ENCODE measurements around the gene CELA2B. TPM values are rescaled to one million over a fixed set of nuclear protein-coding genes. Genes with fewer than 3 reads are reported as not detected.
"Not testable (repeated sequence)": the region's sequence is repeated elsewhere in the genome, so short reads cannot be mapped to it uniquely, and the experiment has no call there.

The CELA2B gene
- total and polyA plus RNA-seq, 5 donors = not detected

GRCh38 chr1:15434739-15435138 is 41.2 kb upstream of the CELA2B start:
- H3K4me3 ChIP-seq (ENCODE audit: low read length); H3K27me3 ChIP-seq (ENCODE audit: control insufficient read depth, insufficient read depth); ATAC-seq; intact Hi-C loops (cut with DNase I); H3K27ac ChIP-seq (ENCODE audit: low read length); DNase-seq; H3K9me3 ChIP-seq (ENCODE audit: control insufficient read depth, low read length); H3K4me1 ChIP-seq (ENCODE audit: control insufficient read depth, insufficient read depth, low read length): not testable (repeated sequence)
- WGBS = 68% methylated on average over 8 of the region's 8 CpGs

DNA sequence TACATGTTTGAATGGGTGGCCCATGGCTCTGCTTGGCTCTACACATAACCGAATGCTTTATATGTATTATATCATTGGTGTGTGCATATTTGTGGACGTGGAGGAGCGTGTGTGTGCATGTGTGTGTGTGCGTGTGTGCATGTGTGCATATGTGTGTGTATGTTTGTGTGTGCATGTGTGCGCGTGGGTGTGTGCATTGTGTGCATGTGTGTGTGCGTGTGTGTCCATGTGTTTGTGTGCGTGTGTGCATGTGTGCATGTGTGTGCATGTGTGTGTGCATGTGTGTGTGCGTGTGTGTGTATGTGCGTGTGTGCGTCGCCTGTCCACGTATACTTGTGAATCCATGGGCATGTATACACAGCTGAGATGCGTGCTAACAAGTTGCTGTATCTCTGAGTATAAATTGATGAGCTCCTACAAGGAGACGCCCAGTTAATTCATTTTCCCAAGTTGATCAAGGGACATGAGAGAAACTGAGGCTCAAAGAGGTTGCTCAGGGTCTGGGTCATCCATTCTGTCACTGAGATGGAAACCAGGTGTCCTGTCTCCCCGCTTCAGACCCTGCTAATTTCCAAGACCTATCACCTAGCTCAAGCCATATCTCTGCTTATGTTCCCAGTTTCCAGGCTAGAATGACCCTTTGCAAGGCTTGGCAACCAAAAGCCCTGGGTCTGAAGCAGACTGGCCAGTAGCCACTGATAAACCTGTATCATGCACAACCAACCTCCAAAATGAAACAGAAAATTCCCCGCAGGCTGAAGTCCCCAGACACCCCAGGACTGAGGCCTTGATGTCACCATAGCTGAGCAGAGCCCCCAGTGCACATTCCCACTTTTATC is 40.4 kb upstream of the CELA2B start:
- Histone ChIP-seq H3K4me3 (ENCODE audit: low read length) (no peak overlapping the region), H3K27me3 (ENCODE audit: control insufficient read depth, insufficient read depth) (no peaks in the 10 kb centered on the region), H3K27ac (ENCODE audit: low read length) (no peak overlapping the region), H3K4me1 (ENCODE audit: control insufficient read depth, insufficient read depth, low read length) (no peaks in the 10 kb centered on the region), H3K9me3 (ENCODE audit: control insufficient read depth, low read length) (no peaks in the 10 kb centered on the region)
- 94% methylated on average over 17 of the region's 17 CpGs for WGBS
- DNase-seq (no peak), ATAC-seq (no peak)
- intact Hi-C loops (cut with DNase I) = no loop called here

- ATAC-seq (no peak), DNase-seq (no peak)
- H3K4me1 ChIP-seq (ENCODE audit: control insufficient read depth, insufficient read depth, low read length) = no peaks in the 10 kb centered on the region
- H3K4me3 ChIP-seq (ENCODE audit: low read length) = no peak overlapping the region
- WGBS = 92% methylated on average over 6 of the region's 6 CpGs
- H3K9me3 ChIP-seq (ENCODE audit: control insufficient read depth, low read length) = no peaks in the 10 kb centered on the region
- H3K27ac ChIP-seq (ENCODE audit: low read length) = no peak overlapping the region
- H3K27me3 ChIP-seq (ENCODE audit: control insufficient read depth, insufficient read depth) = no peaks in the 10 kb centered on the region
- intact Hi-C loops (cut with DNase I) = no loop called here
Observed at GRCh38 chr1:15436881-15437442, 38.9 kb upstream of the CELA2B start.

- intact Hi-C loops (cut with DNase I) = no loop called here
- Histone ChIP-seq H3K9me3 (ENCODE audit: control insufficient read depth, low read length) (no peaks in the 10 kb centered on the region), H3K4me3 (ENCODE audit: low read length) (no peak overlapping the region), H3K27me3 (ENCODE audit: control insufficient read depth, insufficient read depth) (no peaks in the 10 kb centered on the region), H3K27ac (ENCODE audit: low read length) (no peak overlapping the region), H3K4me1 (ENCODE audit: control insufficient read depth, insufficient read depth, low read length) (peaks cover under 1% of the 10 kb centered on the region)
- WGBS = 96% methylated on average over 14 of the region's 14 CpGs
- DNase-seq (no peak), ATAC-seq (no peak)
Observed at GRCh38 chr1:15439325-15439724, 36.6 kb upstream of the CELA2B start.

GRCh38 chr1:15440357-15440756 is 35.5 kb upstream of the CELA2B start:
- Histone ChIP-seq H3K4me1 (ENCODE audit: control insufficient read depth, insufficient read depth, low read length) (peaks cover 2% of the 10 kb centered on the region), H3K27ac (ENCODE audit: low read length) (no peak overlapping the region), H3K9me3 (ENCODE audit: control insufficient read depth, low read length) (no peaks in the 10 kb centered on the region), H3K4me3 (ENCODE audit: low read length) (no peak overlapping the region), H3K27me3 (ENCODE audit: control insufficient read depth, insufficient read depth) (no peaks in the 10 kb centered on the region)
- DNase-seq (no peak), ATAC-seq (peak in 1 of 2 donors; percentile 29)
- 86% methylated on average over 13 of the region's 13 CpGs for WGBS
- intact Hi-C loops (cut with DNase I) = no loop called here

- Histone ChIP-seq H3K4me1 (ENCODE audit: control insufficient read depth, insufficient read depth, low read length) (peaks cover 2% of the 10 kb centered on the region), H3K27ac (ENCODE audit: low read length) (no peak overlapping the region), H3K27me3 (ENCODE audit: control insufficient read depth, insufficient read depth) (no peaks in the 10 kb centered on the region), H3K9me3 (ENCODE audit: control insufficient read depth, low read length) (no peaks in the 10 kb centered on the region), H3K4me3 (ENCODE audit: low read length) (no peak overlapping the region)
- intact Hi-C loops (cut with DNase I) = no loop called here
- ATAC-seq = no peak
- DNase-seq = no peak
- 79% methylated on average over 6 of the region's 6 CpGs for WGBS
Observed at GRCh38 chr1:15441247-15441646, 34.7 kb upstream of the CELA2B start.

DNA sequence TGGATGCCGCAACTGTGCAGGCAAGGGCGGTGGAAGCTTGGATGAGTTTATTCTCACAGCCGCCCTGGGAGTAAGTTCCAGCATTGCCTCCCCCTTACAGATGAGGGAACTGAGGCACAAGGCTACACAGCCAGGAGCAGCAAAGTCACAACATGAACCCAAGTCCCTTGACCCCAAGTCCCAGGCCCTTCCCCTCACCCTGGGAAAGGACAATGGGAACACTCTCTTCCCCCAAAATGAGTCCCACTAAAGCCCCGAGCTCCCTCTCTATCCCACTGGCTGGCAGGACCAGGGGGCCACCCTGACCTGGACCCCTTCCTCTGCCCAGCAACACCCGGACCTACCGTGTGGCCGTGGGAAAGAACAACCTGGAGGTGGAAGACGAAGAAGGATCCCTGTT is 33.8 kb upstream of the CELA2B start:
- H3K9me3 ChIP-seq (ENCODE audit: control insufficient read depth, low read length) = no peaks in the 10 kb centered on the region
- WGBS = 87% methylated on average over 8 of the region's 8 CpGs
- H3K27me3 ChIP-seq (ENCODE audit: control insufficient read depth, insufficient read depth) = no peaks in the 10 kb centered on the region
- intact Hi-C loops (cut with DNase I) = no loop called here
- peak in 1 of 3 donors; percentile 5 for DNase-seq
- H3K4me1 ChIP-seq (ENCODE audit: control insufficient read depth, insufficient read depth, low read length) = peaks cover 2% of the 10 kb centered on the region
- H3K4me3 ChIP-seq (ENCODE audit: low read length) = no peak overlapping the region
- H3K27ac ChIP-seq (ENCODE audit: low read length) = no peak overlapping the region
- ATAC-seq = no peak

DNA sequence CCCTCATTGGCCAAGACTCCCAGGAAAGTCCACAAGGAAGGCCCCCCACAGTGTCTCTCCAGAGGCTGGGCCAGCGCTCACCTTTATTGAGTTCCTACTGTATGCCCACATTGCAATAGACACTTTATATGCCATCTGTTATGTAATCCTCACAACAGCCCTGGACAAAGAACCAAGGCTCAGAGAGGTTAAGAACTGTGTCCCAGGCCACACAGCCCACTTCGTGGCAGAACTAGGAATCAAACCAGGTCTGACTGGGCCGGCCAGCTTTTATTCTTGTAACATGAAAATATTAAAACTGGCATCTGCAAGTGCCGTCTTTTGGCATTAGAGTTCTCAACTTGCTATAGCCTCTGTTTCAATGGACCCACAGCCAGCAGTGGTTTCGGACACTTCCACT is 33.1 kb upstream of the CELA2B start:
- ATAC-seq = no peak
- 83% methylated on average over 5 of the region's 5 CpGs for WGBS
- intact Hi-C loops (cut with DNase I) = no loop called here

GRCh38 chr1:15443281-15443680 is 32.6 kb upstream of the CELA2B start:
- peaks cover 2% of the 10 kb centered on the region for H3K4me1 ChIP-seq (ENCODE audit: control insufficient read depth, insufficient read depth, low read length)
- DNase-seq = peak in 1 of 3 donors; percentile 6
- no peak overlapping the region for H3K4me3 ChIP-seq (ENCODE audit: low read length)
- WGBS = 63% methylated on average over 5 of the region's 5 CpGs
- H3K27ac ChIP-seq (ENCODE audit: low read length) = no peak overlapping the region
- H3K9me3 ChIP-seq (ENCODE audit: control insufficient read depth, low read length) = no peaks in the 10 kb centered on the region
- intact Hi-C loops (cut with DNase I) = no loop called here
- ATAC-seq = peak in 1 of 2 donors; percentile 22
- H3K27me3 ChIP-seq (ENCODE audit: control insufficient read depth, insufficient read depth) = no peaks in the 10 kb centered on the region

More for the DNA sequence above, 33.1 kb upstream of the CELA2B start:
- no peak for DNase-seq
- Histone ChIP-seq H3K9me3 (ENCODE audit: control insufficient read depth, low read length) (no peaks in the 10 kb centered on the region), H3K27me3 (ENCODE audit: control insufficient read depth, insufficient read depth) (no peaks in the 10 kb centered on the region), H3K4me1 (ENCODE audit: control insufficient read depth, insufficient read depth, low read length) (peaks cover 2% of the 10 kb centered on the region), H3K4me3 (ENCODE audit: low read length) (no peak overlapping the region), H3K27ac (ENCODE audit: low read length) (no peak overlapping the region)

GRCh38 chr1:15444468-15445389 is 31.2 kb upstream of the CELA2B start:
- intact Hi-C loops (cut with DNase I) = no loop called here
- DNase-seq (peak in 1 of 3 donors; percentile 18), ATAC-seq (no peak)
- H3K27me3 ChIP-seq (ENCODE audit: control insufficient read depth, insufficient read depth) = no peaks in the 10 kb centered on the region
- H3K9me3 ChIP-seq (ENCODE audit: control insufficient read depth, low read length) = no peaks in the 10 kb centered on the region
- H3K4me1 ChIP-seq (ENCODE audit: control insufficient read depth, insufficient read depth, low read length) = peaks cover 2% of the 10 kb centered on the region
- no peak overlapping the region for H3K27ac ChIP-seq (ENCODE audit: low read length)
- WGBS = 59% methylated on average over 17 of the region's 17 CpGs
- no peak overlapping the region for H3K4me3 ChIP-seq (ENCODE audit: low read length)

Measured in right cardiac atrium (tissue), 5 donors.